ENCODE results near the gene ERCC6L2.

Gene ERCC6L2

DNA sequence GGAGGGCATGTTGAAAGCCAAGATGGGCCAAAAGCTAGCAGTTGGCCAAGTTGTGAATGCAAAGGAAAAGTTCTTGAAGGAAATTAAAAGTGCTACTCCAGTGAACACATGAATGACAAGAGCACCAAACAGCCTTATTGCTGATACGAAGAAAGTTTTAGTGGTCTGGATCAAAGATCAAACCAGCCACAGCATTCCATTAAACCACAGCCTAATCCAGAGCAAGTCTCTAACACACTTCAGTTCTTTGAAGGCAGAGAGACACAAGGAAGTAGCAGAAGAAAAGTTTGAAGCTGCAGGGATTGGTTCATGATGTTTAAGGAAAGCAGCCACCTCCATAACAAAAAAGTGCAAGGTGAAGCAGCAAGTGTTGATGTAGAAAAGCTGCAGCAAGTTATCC, 71.6 kb downstream of the ERCC6L2 start:
- DNase-seq (ENCODE audit: low read depth), result no peak
- TF ChIP-seq, protein P1, sequence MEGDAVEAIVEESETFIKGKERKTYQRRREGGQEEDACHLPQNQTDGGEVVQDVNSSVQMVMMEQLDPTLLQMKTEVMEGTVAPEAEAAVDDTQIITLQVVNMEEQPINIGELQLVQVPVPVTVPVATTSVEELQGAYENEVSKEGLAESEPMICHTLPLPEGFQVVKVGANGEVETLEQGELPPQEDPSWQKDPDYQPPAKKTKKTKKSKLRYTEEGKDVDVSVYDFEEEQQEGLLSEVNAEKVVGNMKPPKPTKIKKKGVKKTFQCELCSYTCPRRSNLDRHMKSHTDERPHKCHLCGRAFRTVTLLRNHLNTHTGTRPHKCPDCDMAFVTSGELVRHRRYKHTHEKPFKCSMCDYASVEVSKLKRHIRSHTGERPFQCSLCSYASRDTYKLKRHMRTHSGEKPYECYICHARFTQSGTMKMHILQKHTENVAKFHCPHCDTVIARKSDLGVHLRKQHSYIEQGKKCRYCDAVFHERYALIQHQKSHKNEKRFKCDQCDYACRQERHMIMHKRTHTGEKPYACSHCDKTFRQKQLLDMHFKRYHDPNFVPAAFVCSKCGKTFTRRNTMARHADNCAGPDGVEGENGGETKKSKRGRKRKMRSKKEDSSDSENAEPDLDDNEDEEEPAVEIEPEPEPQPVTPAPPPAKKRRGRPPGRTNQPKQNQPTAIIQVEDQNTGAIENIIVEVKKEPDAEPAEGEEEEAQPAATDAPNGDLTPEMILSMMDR (IDR thresholded peaks at IDR 0.05; ENCODE audit: low read depth, low read length, missing control alignments), result no peak
- H3K4me3 ChIP-seq (ENCODE audit: low read depth, low read length), result no peak overlapping the region

DNA sequence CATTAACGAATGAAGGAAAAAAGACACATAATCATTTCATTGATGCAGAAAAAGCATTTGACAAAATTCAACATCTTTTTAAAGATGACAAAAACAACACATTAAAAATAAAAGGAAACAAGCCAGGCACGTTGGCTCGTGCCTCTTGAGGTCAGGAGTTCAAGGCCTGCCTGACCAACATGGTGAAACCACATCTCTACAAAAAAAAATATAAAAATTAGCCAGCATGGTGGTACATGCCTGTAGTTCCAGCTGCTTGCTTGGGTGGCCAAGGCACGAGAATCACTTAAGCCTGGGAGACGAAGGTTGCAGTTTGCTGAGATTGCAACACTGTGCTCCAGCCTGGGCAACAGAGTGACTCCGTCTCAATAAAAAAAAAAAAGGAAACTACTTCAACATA, 77.0 kb downstream of the ERCC6L2 start:
- H3K4me3 ChIP-seq (ENCODE audit: low read depth, low read length), result no peak overlapping the region
- DNase-seq (ENCODE audit: low read depth), result no peak
- TF ChIP-seq, protein P1 (IDR thresholded peaks at IDR 0.05; ENCODE audit: low read depth, low read length, missing control alignments), result no peak

DNA sequence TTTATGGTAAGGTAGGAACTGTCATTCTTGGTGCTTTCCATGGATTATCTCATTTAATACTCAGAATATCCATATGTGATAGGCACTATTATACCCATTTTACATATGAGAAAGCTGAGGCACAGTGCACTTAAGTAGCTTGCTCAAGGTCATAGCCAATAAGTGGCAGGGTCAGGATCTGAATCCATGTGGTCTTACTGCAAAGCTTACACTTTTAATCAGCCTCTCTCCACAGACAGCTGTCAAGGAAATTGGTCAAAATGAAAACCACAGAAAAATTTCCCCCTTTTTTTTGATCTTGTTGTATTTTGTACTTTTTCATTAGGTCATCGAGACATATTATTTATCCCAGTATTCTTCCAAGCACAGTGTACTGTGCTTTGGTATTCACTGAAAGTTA, 78.5 kb downstream of the ERCC6L2 start:
- DNase-seq (ENCODE audit: low read depth), result peak; percentile 39
- no peak overlapping the region for H3K4me3 ChIP-seq (ENCODE audit: low read depth, low read length)
- TF ChIP-seq, protein P1 (IDR thresholded peaks at IDR 0.05; ENCODE audit: low read depth, low read length, missing control alignments), result no peak

DNA sequence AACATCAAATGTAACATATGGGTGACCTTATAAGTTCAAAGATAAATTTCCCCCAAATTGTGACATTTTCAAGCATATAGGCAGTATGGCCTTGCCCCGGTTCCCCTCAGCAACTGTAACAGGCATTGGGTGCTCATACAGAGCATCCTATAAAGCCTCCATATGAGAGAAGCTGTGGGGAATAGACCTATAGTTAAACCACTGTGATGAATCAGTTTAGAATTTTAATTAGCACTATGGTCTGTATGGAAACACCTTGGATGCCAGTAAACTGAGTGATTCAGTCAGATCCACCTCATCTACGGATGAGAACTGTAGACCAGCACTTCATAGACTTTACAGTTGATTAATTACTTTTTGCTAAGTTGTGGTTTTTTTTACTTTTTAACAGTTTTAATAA, 79.4 kb downstream of the ERCC6L2 start:
- DNase-seq (ENCODE audit: low read depth), result no peak
- TF ChIP-seq, protein P1 (IDR thresholded peaks at IDR 0.05; ENCODE audit: low read depth, low read length, missing control alignments), result no peak
- H3K4me3 ChIP-seq (ENCODE audit: low read depth, low read length), result no peak overlapping the region

DNA sequence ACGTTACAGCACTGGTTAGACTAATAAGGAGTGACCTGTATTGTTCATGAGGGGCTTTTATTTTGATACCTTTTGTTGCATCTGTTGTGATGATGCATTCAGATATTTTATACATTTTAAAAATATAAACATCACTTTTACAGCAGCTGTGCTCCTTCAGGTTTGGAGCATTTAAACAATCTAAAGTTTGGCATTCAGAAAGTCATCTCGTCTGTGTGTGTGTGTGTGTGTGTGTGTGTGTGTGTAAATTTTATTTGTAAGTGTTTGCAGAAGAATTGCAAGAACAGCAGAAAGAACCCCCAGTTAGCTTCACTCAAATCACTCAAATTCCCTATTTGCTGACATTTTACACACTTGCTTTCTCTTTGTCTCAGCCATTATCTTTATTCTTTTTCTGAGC, 87.4 kb downstream of the ERCC6L2 start:
- DNase-seq (ENCODE audit: low read depth), result no peak
- TF ChIP-seq, protein P1 (IDR thresholded peaks at IDR 0.05; ENCODE audit: low read depth, low read length, missing control alignments), result no peak
- H3K4me3 ChIP-seq (ENCODE audit: low read depth, low read length), result no peak overlapping the region

DNA sequence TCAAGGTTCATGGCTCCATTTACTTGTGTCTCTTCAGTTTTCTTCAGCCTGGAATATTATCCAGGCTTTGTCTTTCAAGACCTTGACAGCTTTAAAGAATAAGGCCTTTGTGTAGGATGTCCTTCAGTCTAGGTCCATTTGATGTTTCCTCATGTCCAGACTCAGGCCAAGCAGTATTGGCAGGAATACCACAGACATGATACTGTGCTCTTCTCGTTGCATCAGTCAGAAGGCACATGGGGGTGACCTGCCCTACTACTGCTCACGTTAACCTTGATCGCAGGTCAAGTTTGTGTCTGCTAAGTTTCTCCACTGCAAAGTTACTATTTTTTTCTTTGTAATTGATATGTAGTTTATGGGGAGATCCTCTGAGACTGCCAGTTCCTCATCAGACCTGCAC, 88.2 kb downstream of the ERCC6L2 start:
- DNase-seq (ENCODE audit: low read depth), result no peak
- TF ChIP-seq, protein P1 (IDR thresholded peaks at IDR 0.05; ENCODE audit: low read depth, low read length, missing control alignments), result no peak

DNA sequence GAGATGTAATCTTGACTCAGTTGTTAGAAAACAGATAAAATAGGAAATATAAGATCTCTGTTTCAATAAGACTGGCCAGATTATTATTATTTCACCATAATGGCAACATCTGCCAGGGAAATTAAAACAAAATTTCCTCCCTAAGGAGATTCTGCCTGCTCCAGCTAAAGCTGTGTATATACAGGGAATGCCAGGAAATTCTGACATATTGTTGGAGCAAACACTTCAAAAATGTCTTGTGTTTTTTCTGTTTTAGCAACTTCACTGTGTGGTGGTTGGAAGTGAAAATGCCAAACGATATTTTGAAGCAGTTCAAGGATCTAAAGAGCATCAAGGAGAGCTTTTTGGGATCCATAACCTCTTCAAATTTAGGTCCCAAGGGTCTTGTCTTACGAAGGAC, 90.8 kb downstream of the ERCC6L2 start:
- TF ChIP-seq, protein P1 (IDR thresholded peaks at IDR 0.05; ENCODE audit: low read depth, low read length, missing control alignments), result no peak
- DNase-seq (ENCODE audit: low read depth), result no peak
- H3K4me3 ChIP-seq (ENCODE audit: low read depth, low read length), result no peak overlapping the region

More for the DNA sequence above, 88.2 kb downstream of the ERCC6L2 start:
- no peak overlapping the region for H3K4me3 ChIP-seq (ENCODE audit: low read depth, low read length)
